ENCODE results near the gene PRPF6. TPM values are rescaled to one million over a fixed set of nuclear protein-coding genes. Genes with fewer than 3 reads are reported as not detected.

The PRPF6 gene
- total and polyA plus RNA-seq, 2 of the 13 experiments (the other 11 are each of a cell fraction or from before 2014, with no cell fraction given), result 63.7 to 101 TPM

DNA sequence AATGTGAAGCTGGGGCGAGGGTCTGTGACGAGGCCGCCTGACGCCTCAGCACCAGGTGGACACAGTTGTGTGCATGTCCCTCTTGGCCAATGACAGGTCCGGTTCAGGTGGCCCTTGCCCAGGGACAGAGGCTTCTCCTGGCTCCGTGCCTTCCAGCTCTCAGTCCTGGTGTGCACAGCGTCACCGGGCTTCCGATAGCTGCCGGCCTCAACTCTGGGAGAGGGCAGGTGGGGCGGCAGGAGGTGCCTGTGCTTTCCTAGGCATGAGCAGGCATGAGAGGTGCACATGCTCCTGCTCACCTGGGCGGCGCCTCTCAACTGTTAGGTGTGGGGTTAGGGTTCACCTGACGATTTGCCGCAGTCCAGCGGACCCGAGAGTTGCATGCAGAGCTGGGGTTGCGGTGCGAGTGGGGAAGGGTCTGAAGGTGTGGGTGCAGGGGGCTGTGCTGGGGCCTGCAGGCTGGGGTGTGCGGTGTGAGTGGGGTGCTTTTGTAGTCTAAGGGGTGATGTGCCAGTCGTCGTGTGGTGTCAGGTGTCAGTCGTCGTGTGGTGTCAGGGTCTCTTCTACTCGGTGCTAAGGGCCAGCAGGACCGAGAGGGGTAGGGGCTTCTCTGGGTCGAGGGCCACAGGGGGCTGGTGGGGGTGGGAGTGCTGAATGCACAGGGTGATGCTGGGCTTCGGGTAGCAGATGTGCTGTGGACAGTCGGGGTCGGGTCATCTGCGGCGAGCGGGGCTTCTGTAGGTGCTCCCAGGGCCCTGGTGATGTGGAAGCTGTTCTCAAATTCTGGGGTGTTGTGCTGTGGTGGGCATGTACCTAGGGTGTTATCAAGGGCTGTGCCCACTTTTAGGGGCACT, 72.3 kb downstream of the PRPF6 start (continued):
- TF ChIP-seq, protein P1, sequence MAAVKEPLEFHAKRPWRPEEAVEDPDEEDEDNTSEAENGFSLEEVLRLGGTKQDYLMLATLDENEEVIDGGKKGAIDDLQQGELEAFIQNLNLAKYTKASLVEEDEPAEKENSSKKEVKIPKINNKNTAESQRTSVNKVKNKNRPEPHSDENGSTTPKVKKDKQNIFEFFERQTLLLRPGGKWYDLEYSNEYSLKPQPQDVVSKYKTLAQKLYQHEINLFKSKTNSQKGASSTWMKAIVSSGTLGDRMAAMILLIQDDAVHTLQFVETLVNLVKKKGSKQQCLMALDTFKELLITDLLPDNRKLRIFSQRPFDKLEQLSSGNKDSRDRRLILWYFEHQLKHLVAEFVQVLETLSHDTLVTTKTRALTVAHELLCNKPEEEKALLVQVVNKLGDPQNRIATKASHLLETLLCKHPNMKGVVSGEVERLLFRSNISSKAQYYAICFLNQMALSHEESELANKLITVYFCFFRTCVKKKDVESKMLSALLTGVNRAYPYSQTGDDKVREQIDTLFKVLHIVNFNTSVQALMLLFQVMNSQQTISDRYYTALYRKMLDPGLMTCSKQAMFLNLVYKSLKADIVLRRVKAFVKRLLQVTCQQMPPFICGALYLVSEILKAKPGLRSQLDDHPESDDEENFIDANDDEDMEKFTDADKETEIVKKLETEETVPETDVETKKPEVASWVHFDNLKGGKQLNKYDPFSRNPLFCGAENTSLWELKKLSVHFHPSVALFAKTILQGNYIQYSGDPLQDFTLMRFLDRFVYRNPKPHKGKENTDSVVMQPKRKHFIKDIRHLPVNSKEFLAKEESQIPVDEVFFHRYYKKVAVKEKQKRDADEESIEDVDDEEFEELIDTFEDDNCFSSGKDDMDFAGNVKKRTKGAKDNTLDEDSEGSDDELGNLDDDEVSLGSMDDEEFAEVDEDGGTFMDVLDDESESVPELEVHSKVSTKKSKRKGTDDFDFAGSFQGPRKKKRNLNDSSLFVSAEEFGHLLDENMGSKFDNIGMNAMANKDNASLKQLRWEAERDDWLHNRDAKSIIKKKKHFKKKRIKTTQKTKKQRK (IDR thresholded peaks at IDR 0.05; ENCODE audit: low read length), result no peak
- no peak for TF ChIP-seq MAFF (IDR thresholded peaks at IDR 0.05; ENCODE audit: low read depth, low read length)
- TF ChIP-seq ZNF543 (CRISPR knock-in tag; IDR thresholded peaks at IDR 0.05), result no peak
- TF ChIP-seq, protein P2, sequence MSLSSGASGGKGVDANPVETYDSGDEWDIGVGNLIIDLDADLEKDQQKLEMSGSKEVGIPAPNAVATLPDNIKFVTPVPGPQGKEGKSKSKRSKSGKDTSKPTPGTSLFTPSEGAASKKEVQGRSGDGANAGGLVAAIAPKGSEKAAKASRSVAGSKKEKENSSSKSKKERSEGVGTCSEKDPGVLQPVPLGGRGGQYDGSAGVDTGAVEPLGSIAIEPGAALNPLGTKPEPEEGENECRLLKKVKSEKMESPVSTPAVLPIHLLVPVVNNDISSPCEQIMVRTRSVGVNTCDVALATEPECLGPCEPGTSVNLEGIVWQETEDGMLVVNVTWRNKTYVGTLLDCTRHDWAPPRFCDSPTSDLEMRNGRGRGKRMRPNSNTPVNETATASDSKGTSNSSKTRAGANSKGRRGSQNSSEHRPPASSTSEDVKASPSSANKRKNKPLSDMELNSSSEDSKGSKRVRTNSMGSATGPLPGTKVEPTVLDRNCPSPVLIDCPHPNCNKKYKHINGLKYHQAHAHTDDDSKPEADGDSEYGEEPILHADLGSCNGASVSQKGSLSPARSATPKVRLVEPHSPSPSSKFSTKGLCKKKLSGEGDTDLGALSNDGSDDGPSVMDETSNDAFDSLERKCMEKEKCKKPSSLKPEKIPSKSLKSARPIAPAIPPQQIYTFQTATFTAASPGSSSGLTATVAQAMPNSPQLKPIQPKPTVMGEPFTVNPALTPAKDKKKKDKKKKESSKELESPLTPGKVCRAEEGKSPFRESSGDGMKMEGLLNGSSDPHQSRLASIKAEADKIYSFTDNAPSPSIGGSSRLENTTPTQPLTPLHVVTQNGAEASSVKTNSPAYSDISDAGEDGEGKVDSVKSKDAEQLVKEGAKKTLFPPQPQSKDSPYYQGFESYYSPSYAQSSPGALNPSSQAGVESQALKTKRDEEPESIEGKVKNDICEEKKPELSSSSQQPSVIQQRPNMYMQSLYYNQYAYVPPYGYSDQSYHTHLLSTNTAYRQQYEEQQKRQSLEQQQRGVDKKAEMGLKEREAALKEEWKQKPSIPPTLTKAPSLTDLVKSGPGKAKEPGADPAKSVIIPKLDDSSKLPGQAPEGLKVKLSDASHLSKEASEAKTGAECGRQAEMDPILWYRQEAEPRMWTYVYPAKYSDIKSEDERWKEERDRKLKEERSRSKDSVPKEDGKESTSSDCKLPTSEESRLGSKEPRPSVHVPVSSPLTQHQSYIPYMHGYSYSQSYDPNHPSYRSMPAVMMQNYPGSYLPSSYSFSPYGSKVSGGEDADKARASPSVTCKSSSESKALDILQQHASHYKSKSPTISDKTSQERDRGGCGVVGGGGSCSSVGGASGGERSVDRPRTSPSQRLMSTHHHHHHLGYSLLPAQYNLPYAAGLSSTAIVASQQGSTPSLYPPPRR (CRISPR knock-in tag; IDR thresholded peaks at IDR 0.05; ENCODE audit: borderline replicate concordance), result peak; percentile 38; the same call in 1 of the 2 replicates
- TF ChIP-seq ZMYM3 (CRISPR knock-in tag; IDR thresholded peaks at IDR 0.05), result peak; percentile 61; the same call in 1 of the 2 replicates
- TF ChIP-seq XBP1 (CRISPR knock-in tag; IDR thresholded peaks at IDR 0.05), result no peak
- TF ChIP-seq HCFC1 (IDR thresholded peaks at IDR 0.05; ENCODE audit: low read depth, low read length), result no peak
- peak; percentile 82 for TF ChIP-seq ZNF891 (CRISPR knock-in tag; IDR thresholded peaks at IDR 0.05)
- TF ChIP-seq ZNF10 (CRISPR knock-in tag; IDR thresholded peaks at IDR 0.05; ENCODE audit: borderline replicate concordance, low read depth), result no peak
- TF ChIP-seq HMG20A (CRISPR knock-in tag; IDR thresholded peaks at IDR 0.05; ENCODE audit: borderline replicate concordance), result no peak
- TF ChIP-seq ZBTB49 (CRISPR knock-in tag; IDR thresholded peaks at IDR 0.05; ENCODE audit: borderline replicate concordance), result no peak
- TF ChIP-seq MYPOP (CRISPR knock-in tag; IDR thresholded peaks at IDR 0.05), result peak; percentile 62; the same call in 1 of the 2 replicates
- peak; percentile 64 for TF ChIP-seq ELF3 (CRISPR knock-in tag; IDR thresholded peaks at IDR 0.05)
- TF ChIP-seq ATM (IDR thresholded peaks at IDR 0.05; ENCODE audit: borderline replicate concordance), result no peak
- TF ChIP-seq ZNF207 (IDR thresholded peaks at IDR 0.05; ENCODE audit: borderline replicate concordance), result no peak
- TF ChIP-seq PREB (CRISPR knock-in tag; IDR thresholded peaks at IDR 0.05), result no peak

Measured in HepG2 (cell line).